Astrocyte of the cerebellum (primary cell): ENCODE data around the gene SELENOH.

ENCODE experiments used
- DNase-seq: peaks from one replicate; pipeline ENCODE4 v3.0.0-alpha.2; 2011; ENCODE audit warnings: low read depth
- H3K4me3 ChIP-seq: 2 replicates; pipeline ENCODE4 v1.5.1; 2011; ENCODE audit warnings: mild to moderate bottlenecking, low read depth, low read length, moderate library complexity
- CTCF ChIP-seq: IDR thresholded peaks from 2 replicates; pipeline ENCODE4 v1.5.1; 2012; ENCODE audit warnings: low read length, low read depth, moderate library complexity, mild to moderate bottlenecking; ENCODE audit errors: missing control alignments
- in situ Hi-C: cut with HindIII; loops from 2 replicates; pipeline ENCODE4 v1.10.0; 2017; ENCODE audit warnings: low sequenced_read_pairs

Gene SELENOH

GRCh38 chr11:57728829-57729228 lies 12.5 kb upstream of the SELENOH start:
- DNase-seq, result no peak
- no peak for TF ChIP-seq CTCF
- in situ Hi-C loops, result no loop called here
- H3K4me3 ChIP-seq, result no peak overlapping the region

GRCh38 chr11:57729479-57729878 lies 11.8 kb upstream of the SELENOH start:
- in situ Hi-C loops, result no loop called here
- DNase-seq, result no peak
- no peak overlapping the region for H3K4me3 ChIP-seq
- TF ChIP-seq CTCF, result no peak

- in situ Hi-C loops, result no loop called here
- no peak overlapping the region for H3K4me3 ChIP-seq
- TF ChIP-seq CTCF, result no peak
- DNase-seq, result no peak
Observed at GRCh38 chr11:57732661-57733060, 8.6 kb upstream of the SELENOH start.

- H3K4me3 ChIP-seq, result no peak overlapping the region
- in situ Hi-C loops, result no loop called here
- no peak for TF ChIP-seq CTCF
- no peak for DNase-seq
Observed at GRCh38 chr11:57735619-57736298, 5.5 kb upstream of the SELENOH start.

GRCh38 chr11:57742087-57742452 lies 779 bp downstream of the SELENOH start:
- no peak for TF ChIP-seq CTCF
- DNase-seq, result no peak
- in situ Hi-C loops, result no loop called here
- H3K4me3 ChIP-seq, result peak overlapping the region; percentile 80

- H3K4me3 ChIP-seq, result no peak overlapping the region
- in situ Hi-C loops, result no loop called here
- DNase-seq, result no peak
- no peak for TF ChIP-seq CTCF
Observed at GRCh38 chr11:57744357-57744756, 3.1 kb downstream of the SELENOH start.
